GM18507 (cell line): ENCODE measurements around the gene SPRTN.
"Not testable (repeated sequence)": the region's sequence is repeated elsewhere in the genome, so short reads cannot be mapped to it uniquely, and the experiment has no call there.

ENCODE experiments used
- DNase-seq: peaks from one replicate; pipeline ENCODE4 v3.0.0; 2011; ENCODE audit warnings: low read depth; ENCODE audit not compliant: insufficient read length; ENCODE audit errors: extremely low spot score
- FAIRE-seq: peaks from 2 replicates; lab custom pipeline; 2011; peaks lifted over from hg19 to GRCh38; lab: Jason Lieb, UNC

Gene SPRTN

DNA sequence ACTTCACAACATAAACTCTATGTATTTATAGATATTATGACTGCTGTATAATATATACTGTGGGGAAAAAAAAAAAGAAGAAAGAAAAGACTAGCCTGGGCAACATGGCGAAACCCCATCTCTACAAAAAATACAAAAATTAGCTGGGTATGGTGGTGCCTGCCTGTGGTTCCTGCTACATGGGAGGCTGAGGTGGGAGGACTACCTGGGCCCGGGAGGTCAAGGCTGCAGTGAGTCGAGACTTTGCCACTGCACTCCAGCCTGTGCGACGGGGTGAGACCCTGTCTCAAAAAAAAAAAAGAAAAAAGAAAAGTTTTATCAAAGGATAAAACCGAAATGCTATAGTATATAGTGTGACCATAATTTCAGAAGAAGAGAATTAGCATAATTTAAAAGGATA lies 3.1 kb upstream of the SPRTN start:
- FAIRE-seq, result no peak
- DNase-seq, result no peak

DNA sequence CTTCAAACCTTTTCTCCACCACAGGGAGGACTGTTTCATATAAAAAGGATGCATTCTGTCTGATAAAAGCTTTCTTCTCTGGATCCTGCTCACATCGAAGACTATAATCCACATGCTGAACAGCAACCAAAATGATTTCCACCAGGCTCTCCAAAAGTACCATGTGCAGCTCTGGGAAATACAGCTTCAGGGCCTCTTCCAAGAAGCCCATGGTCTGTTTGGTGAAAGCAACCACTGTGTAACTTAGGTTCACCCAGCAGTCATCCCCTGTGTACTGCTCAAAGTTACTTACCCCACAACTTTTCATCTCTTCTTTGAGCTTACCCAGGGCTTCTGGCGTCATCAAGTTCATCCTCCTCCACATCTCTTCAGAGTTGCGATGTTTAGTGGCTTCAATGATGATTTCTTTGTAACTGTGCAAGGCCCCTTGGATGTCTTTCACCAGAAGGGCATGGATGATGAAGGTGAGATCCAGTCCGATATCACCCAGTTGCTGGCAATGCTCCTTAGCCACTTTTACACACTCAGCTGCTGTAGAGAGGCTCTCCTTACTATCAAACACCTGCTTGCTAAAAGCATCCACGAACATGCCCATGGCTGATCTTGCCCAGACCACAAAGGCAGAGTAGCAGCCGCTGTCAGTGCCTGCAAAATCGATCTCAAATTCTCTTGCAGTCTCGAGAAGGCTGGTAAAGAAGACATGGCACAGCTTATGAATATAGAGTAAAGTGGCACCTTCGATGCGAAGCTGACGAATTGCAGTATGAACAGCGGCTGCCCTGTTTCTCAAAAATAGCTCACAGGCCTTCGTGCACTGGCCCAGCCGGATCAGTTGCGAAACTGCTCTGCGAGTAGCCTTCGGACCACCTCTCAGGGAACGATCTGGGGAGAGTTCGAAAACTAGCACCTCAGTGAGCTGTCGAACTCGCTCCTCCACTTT lies 2.2 kb upstream of the SPRTN start:
- FAIRE-seq (no peak), DNase-seq (no peak)

DNA sequence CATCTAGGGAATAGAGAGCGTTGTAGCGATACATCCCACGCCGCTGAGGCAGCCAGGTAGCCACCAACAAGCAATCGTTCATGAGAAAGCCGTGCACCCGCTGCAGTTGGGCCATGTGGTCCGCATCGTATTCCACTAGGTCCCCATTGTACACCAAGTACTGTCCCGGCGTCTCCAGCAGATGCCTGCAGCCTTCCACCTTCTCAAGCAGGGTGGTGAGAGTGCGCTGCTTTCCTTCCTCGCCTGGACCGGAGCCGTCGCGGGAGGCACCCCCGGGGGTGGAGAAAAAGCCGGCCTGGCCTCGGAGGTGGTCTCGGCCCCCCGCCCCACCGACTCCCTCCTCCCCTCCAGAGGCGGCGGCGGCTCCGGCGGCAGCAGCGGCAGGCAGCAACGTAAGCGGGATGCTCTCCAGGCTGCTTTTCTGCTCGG lies 1.0 kb upstream of the SPRTN start:
- DNase-seq, result no peak
- no peak for FAIRE-seq

DNA sequence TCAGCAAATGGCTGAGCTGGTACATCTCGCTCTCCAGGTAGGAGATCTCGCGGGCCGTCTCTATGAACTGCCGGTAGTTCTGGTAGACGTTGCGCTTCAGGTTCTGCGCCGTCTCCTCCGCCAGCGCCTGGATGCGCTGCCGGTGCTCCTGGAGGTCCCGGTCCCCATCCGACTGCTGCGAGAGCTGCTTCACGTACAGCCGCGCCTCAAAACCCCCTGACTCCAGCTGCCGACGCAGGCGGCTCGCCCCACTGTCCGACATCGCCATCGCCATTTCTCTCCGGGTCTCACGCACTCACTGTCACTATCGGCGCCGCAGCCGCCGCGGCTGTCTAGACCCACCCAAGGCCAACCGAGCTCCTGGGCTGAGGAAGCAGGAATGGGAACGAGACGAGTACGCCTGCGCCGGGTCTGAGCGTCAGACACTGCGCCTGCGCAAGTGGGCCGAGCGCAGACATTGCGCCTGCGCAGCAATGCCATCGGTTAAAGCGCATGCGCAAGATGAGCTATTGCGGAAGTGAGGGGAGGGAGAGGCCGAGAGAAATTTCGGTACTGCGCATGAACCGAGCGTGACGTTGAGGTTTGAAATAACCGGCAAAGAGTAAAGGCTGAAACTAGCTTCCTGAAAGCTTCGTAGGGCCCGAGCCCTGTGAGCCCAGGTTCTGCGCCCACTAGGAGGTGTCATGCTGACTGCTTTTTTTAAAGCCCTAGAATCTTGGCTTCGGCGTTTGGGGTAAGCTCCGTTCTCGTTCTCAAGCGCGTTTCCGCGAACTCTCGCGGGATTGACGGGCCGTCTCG lies 422 bp upstream of the SPRTN start, which contains the start of gene EXOC8:
Gene EXOC8 (minus strand): TSS at position 381 of the 798 bp plus-strand sequence. CDS start 107 bp downstream, at position 274.
- peak; percentile 96 for FAIRE-seq
- DNase-seq, result peak; percentile 96

DNA sequence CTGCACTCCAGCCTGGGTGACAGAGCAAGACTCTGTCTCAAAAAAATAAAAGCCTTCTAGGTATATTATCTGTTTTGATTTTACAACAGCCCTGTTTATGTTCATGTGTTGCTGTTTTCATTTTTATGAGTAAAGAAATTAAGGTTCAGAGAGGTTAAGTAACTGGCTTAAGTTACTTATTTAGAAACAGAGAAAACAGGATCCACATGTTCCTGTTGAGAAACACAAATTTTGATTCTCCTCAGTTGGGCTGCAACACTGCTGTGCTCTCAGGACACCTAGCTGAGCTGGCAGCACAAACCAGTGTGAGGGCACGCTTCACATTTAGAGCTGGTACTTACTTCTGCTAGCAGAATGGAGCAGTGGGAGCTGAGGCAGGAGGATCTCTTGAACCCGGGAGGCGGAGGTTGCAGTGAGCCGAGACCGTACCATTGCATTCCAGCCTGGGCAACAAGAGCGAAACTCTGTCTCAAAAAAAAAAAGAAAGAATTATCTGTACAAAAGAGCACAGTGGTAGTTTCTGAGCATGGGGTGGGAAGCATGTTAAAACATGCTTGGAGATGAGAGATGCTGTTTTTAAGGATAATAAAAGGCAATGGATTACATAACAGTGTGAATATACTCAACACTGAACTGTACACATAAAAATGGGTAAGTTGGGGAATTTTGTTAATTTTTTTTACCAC lies 2.4 kb downstream of the SPRTN start:
- DNase-seq, result no peak
- FAIRE-seq, result no peak

DNA sequence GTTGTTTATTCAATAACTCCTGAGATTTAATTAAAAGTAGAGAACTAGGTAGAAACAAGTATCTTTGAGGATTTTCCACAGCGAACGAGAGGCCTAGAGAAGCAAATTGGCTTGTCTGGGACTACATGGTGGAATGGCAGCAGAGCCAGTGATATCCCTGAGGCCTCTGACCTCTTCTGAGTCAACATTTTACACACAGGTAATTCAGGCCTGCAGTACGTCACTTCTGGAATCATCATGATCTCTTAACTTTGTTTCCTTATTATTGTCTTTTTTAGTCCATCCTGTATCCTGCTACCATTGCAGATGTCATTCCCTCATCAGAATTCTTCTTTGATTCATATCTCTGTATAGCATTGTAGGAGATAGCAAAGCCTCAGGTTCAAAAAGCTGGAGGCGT lies 9.9 kb downstream of the SPRTN start:
- no peak for FAIRE-seq
- no peak for DNase-seq

DNA sequence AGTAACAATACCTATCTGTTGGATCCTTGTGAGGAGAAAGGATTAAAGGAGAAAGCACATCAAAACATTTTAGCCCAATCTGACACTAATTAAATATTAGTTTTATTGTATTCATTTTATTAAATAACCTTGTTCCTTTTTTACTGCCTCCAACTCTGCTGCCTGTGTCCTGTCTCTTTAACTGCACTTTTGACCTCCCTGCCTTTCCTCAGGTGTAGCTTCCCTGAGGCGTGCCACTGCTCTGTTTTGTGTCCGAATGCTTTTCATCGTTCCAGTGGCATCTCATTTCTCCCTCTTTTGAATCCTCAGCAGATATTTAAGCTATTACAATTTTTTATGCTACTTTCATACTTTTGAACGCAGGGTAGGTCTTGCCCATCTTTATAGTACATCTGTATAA lies 10.3 kb downstream of the SPRTN start:
- no peak for FAIRE-seq
- DNase-seq, result no peak

DNA sequence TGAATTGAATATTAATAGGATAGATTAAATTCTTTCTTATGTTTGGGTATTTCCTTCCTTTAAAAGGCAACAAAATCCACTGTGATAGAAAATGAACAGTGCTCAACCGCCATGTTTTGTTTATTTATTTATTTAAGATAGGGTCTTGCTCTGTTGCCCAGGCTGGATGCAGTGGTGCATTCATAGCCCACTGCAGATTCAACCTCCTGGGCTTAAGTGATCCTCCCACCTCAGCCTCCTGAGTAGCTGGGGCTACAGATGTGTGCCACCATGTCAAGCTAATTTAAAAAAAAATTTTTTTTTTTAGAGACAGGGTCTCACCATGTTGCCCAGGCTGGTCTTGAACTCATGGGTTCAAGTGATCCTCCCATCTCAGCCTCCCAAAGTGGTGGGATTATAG lies 10.8 kb downstream of the SPRTN start:
- DNase-seq, result not testable (repeated sequence)

DNA sequence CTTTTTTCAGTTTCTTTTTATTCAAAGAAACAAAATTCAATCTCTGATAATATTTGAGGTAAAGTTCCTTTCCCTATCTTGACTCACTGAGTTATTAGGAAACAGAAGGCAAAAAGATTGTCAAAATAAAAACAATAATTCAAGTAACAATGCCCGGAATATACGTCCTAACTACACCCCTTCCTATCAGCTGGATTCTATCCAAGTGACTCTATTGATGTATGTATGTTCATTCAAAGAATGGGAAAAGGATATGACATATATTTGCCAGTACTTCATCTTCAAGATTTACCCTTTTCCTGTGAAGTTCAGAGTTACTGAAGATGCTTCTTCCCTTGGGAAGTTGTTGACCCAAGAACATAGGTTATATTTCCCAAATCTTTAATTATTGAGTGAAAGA lies 13.7 kb downstream of the SPRTN start:
- no peak for FAIRE-seq
- DNase-seq, result no peak

More for the DNA sequence above, 10.8 kb downstream of the SPRTN start:
- FAIRE-seq, result not testable (repeated sequence)

DNA sequence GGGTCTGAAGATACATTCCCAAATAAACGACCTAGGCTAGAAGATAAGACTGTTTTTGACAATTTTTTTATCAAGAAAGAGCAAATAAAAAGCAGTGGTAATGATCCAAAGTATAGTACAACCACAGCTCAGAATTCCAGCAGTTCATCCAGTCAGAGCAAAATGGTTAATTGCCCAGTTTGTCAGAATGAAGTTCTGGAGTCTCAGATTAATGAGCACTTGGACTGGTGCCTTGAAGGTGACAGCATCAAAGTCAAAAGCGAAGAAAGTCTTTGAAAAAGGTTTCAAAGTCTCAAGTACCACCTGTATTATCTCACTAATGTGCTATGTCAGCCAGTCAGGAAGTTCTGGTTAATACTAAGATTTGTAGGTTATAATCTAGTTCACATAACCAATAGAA lies 15.0 kb downstream of the SPRTN start:
- FAIRE-seq (no peak), DNase-seq (no peak)

DNA sequence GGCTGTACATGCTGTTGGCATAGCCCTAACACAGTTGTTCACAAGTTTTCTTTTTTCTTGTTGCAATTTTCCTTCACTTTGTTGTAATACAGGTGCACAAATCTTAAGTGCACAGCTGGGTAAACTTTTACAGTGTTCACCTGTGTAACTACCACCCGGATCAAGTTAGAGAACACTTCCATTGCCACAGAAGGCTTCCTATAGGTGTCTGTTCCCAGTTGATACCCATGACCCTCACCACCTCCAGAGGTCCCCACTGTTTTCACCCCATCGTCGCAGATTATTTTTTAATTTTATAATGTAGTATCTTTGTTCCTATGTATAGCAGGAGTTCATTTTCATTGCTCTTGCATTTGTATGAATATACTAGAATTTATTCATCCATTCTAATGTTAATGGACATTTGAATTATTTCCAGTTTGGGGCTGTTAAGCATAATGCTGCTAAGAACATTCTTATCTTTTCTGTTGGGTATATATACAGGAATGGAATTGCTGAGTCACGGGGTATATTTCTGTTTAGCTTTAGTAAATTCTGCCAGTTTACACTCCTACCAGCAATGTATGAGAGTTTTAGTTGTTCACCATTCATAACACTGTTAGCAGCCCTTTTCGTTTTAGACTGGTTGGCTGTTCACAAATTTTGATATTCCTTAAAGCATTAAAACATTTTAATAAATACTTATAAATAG lies 16.4 kb downstream of the SPRTN start:
- FAIRE-seq (no peak), DNase-seq (no peak)

DNA sequence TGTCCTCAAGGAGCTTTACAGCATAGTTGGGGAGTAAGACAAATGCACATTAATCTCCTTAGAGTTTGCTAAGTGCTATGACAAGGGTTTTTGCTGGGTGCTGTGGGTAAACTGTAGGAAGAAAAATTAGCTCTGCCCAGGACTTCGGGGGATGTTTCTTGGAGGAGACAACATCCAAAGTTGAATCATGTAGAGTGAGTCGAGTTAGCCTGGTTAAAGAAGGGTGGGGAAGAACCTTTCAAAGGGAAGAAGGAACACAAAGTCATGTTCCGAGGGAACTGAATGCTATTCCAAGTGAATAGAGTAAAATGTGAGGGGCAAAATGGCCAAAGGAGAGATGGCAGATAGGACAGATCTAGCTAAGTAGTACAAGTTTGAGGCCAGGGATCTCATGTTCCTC lies 17.1 kb downstream of the SPRTN start:
- FAIRE-seq (no peak), DNase-seq (no peak)

DNA sequence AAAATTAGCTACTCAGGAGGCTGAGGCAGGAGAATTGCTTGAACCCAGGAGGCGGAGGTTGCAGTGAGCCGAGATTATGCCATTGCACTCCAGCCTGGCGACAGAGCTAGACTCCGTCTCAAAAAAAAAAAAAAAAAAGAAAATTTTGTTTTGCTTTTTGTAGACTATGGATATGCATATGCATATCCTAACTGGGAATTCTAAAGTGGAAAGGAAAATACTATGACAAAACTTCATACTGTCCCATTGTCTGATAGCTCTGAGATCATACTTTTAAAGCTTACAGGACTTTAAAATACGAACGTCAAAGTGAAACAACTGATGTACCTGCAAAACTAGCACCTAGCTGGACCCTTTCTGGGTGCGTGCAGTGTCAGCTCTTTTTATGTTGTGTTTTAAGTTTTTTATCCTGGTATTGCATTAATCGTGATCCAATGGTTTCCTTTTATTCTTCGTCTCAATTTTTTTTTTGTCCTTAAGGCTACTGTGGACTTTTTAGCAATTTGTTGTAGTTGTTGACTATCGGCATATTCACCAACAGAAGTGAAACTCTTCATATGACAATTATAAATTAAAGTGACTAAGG lies 19.2 kb downstream of the SPRTN start:
- FAIRE-seq (no peak), DNase-seq (no peak)

DNA sequence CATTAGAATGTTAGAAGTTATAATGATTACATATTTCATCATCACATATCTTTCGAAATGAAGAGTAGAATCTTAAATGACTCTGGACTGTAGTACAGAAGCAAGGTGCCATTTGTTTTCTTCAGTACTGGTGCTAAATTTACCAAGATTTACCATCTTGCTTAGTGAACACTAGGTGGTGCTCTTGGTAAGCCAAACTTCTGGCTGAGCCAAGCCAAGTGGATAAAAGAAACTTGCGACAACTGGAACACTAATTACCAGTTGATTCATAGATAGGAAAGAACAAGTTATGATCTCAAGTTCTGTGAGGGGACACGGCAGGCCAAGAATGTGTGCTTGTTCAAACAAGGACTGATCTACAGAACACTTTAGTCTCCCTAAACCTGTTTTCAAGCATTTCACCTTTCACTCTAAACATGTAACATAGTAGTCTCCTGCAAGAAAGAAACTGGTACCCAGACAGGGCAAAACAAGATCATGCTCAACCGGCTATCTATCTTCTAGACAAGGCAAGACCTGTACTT lies 19.8 kb downstream of the SPRTN start:
- DNase-seq (peak; percentile 26), FAIRE-seq (peak; percentile 87)

DNA sequence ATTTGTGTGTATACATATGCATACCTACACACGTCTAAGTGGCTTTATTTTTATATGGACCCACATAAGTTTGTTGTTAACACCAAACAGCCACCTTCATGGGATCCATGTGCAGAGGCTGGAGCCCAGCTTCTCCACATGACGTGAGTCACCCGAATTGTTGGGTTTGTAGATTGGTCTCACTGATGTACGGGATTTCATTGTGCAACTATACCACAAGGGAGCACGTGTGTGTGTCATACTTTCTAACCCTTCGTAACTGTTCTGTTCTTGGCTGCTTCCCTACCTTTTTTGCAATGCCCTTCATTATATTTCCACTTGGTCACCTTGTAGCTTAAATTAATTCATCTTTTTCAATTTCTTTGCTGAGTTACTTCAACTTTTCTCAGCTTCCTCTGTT lies 21.0 kb downstream of the SPRTN start:
- no peak for DNase-seq
- FAIRE-seq, result no peak

DNA sequence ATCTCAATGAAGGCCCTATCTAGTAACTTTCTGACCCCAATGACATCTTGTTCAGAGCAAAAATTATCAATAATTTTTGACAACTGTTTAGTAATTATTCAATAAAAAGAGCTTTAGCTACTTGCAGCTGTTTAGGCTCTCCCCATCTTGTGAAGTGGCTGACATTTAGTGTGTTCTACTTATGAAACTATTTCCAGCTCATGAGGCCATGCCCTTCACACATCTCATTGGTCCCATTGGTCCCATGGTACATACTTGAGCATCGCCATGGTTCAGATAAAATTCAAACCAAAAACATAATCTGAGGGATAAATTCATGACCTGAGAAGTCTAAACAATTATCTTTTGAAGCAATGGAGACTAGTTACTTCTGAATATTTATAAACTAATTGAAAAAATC lies 24.2 kb downstream of the SPRTN start:
- FAIRE-seq (no peak), DNase-seq (no peak)

DNA sequence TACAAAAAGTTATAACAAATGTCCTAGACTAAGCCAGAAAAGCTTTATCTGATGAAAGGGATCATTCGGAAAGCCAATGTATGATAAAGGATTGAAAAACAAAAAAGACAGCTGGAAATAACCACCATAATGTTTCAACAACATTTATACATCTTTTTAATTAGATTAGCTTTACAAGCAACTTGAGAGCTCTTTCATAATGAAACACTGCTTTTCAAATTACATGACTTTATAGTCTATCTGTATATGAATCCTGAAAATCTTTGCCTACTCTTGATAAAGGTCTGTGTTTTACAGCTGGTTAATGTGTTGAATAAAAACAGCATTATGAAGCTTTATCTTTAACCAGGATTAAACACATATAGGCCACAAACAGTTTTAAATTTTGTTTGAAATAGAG lies 25.5 kb downstream of the SPRTN start:
- FAIRE-seq, result no peak
- DNase-seq, result no peak

DNA sequence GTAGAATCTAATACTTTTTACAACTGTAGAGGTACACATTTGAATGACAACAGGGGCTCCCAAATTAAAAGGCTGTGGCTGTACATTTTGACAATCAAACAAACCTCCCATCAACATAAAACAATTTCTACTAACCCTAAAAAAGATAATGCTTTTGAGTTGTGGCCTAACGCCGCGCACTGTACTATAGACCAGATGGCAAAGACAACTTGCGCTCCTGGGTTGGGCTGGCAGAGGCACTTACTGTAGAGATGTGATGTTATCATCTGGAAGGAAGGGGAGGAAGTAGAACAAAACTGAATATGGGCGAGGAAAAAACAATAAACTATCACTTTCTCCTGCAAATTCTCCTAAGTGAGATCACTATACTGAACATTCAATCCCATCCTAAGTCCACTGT lies 26.1 kb downstream of the SPRTN start:
- no peak for FAIRE-seq
- DNase-seq, result no peak

DNA sequence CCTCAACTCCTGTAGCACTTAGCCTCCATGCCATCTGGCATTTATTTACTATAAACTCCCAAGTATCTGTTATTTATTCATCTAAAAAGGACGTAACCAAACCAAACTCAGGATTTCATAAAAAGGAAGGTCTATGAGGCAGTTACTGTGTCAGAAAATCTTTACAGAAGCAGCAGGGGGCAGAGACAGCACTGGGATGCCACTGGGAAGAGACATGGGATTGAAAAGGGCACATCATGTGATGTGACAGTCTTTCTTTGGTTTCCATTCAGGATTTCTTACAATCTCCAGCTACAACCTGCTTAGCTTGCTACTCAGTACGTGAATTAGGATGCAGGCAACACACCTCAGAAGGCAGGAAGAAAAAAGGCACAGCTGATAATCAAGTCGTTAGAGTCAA lies 31.2 kb downstream of the SPRTN start:
- FAIRE-seq (no peak), DNase-seq (no peak)
